Measurements from ENCODE around the gene IMMT.

DNA sequence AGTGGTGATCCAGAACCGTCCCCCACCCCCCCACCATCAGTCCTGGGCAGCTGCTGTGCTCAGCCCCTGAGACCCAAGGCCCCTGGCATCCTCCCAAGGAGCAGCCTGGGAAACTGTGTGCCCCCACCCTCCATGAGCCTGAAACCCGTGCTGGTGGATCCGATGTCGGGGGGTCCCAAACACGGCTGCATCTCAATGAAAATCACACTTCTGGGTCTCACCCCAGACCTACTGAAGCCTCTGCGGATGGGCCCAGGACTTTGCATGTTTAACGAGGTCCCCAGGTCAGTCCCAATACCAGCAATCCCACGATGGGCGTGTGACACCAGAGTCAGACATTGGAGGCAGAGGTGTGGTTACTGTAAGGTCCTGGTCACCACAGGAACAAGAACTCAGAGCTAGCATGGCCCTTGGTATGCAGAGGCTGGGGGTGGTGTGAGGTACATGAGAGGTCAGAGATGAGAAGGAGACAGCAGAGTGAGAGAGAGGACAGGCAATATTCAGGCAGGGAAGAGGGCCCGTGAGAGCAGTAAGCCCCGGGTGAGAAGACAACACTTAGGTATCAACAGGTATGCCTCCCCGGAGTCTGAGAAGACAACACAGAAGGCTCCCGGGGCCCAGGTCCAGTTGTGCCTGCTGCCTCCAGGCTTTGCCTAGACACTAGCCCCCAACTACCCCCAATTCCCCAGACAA, 36.6 kb upstream of the IMMT start:
- TF ChIP-seq CTCF (IDR thresholded peaks at IDR 0.05; ENCODE audit: control extremely low read depth in 1 of 3, insufficient read depth in 1 of 3, low read depth in 1 of 3, low read length in 3 of 3) (no peak), SP1 (IDR thresholded peaks at IDR 0.05; ENCODE audit: low read depth, low read length) (no peak), BCL11A (IDR thresholded peaks at IDR 0.05; ENCODE audit: low read depth in 2 of 2, low read length in 2 of 2) (no peak), MAFK (IDR thresholded peaks at IDR 0.05; ENCODE audit: low read depth, low read length) (no peak), POLR2AphosphoS5 (IDR thresholded peaks at IDR 0.05; ENCODE audit: low read depth, low read length) (no peak), ZNF274 (IDR thresholded peaks at IDR 0.05; ENCODE audit: borderline replicate concordance, extremely low read depth, low read length) (no peak), RAD21 (IDR thresholded peaks at IDR 0.05 in 1 of 2, conservative IDR thresholded peaks at IDR 0.05 in 1 of 2; ENCODE audit: low read depth in 2 of 2, low read length in 2 of 2) (no peak), GTF2F1 (IDR thresholded peaks at IDR 0.05; ENCODE audit: borderline replicate concordance, low read depth, low read length) (no peak), EP300 (IDR thresholded peaks at IDR 0.05; ENCODE audit: borderline replicate concordance in 1 of 2, low read depth in 2 of 2, low read length in 2 of 2) (no peak), YY1 (IDR thresholded peaks at IDR 0.05; ENCODE audit: low read depth, low read length) (no peak), JUND (IDR thresholded peaks at IDR 0.05; ENCODE audit: low read length) (no peak)

All from H1 (cell line).